ENCODE measurements around the gene SRA1.

SRA1 gene

DNA sequence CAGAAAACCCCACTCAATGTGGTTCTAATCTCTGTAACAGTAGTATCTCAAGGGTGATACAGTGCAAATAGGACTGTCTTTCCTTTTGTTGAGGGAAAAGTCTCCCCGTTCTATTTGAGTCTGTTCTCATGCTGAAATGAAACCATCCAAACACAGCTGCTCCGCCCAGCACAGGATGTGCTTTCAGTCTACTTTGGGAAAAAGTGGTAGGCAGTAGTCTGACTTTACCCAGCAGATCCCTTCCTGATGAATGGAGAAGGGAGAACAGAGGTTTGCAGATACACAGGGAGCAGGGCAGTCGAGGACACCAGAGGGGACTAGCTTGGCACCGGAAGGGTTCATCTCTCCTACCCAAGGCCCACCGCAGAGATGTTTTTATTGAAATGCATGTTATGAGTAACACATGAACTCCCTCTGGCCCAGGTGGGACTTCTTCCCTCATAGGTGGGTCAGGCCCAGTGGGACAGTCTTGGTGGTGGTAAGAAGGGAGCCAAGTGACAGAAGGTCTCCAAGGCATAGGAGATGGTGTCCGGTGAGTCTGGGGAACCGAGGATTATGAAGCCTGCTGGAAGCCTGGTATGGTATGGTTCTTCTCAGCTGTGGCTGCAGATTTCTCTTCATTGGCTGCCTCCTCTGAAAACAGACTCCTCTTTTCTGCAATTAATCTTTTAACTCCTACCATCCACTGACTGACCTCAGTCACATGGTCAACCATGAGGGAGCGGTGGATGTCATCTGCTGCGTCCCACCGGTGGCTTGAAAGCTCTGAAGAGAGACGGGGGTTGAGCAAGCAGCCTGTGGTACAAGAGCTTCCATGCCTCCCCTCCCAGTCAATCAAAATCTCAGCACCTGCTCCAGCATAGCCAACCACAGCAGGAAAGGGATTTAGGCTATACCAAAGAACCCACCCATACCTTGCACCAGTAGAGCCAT, 6.9 kb downstream of the SRA1 start:
- no peak for DNase-seq (ENCODE audit: low spot score)

DNA sequence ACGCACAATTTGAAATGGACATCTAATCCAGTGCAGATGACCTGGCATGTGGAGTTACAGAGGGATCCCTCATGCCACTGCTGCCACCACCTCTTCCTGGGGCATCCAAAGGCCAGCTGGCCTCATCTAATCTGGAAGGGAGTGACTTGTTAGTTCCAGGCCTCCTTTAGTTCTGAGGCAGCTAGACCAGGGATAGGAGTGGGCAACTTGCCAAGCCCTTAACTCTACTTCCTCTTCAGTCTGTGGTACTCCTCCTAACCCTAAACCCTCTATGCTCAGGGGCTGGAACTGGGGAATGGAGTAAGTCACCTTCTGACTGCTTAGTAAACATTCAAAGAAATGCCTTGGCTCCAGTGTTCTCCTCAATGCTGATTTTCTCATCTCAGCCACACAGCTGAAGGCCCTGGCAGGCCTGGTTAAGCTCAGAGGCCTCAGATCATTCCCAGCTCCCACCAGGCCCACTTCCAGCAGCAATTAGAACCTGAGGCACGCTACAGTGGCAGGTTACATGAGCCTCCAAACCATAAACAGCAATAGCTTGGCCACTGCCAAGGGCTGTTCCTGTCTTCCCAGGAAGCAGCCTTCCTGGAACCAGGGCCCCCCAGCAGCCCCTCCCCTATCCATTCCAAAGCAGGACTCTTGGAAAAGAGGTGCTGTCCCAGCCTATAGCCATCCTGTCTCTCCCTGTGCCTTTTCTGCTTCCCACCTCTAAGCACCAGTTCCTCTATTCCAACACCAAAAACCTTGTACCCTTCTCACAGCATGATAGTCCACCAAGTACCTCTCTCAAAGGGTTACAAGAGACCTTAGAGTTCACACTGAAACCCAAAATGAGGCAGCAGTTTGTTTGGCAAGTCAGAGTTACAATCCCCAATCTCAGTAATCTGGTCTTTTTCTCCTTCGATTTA, 7.8 kb downstream of the SRA1 start:
- DNase-seq (ENCODE audit: low spot score): peak; percentile 29

DNA sequence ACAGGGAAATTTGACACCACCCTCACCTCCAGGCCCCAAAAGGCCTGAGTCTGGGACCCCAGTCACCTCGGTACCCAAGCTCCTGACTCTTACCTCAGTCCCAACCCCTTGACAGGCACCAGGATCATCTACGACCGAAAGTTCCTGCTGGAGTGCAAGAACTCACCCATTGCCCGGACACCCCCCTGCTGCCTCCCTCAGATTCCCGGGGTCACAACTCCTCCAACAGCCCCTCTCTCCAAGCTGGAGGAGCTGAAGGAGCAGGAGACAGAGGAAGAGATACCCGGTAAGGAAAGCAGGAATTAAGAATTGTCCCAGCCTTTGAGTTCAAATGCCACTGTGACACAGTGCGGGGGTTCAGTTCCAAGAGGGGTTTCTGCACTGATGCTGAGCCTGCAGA, 8.5 kb downstream of the SRA1 start:
- DNase-seq (ENCODE audit: low spot score): no peak

DNA sequence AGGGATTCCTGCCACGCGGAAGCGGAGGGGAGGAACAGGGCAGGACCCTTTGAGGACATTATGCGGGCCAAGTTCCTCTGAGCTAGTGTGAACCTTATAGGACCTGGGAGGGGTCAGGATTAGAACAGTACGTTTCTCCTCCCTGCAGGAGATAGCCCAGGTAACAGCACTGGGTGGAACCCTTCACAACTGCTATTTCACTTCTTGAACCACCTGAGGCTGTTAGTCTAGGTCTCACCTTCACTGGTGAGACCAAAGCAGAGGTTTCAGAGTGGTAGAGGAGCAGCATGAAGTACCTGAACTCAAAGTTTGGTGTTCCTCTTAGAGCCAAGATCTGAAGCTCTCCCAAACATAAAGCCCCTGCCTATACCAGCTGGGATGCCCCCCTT, 9.0 kb downstream of the SRA1 start:
- DNase-seq (ENCODE audit: low spot score): no peak

DNA sequence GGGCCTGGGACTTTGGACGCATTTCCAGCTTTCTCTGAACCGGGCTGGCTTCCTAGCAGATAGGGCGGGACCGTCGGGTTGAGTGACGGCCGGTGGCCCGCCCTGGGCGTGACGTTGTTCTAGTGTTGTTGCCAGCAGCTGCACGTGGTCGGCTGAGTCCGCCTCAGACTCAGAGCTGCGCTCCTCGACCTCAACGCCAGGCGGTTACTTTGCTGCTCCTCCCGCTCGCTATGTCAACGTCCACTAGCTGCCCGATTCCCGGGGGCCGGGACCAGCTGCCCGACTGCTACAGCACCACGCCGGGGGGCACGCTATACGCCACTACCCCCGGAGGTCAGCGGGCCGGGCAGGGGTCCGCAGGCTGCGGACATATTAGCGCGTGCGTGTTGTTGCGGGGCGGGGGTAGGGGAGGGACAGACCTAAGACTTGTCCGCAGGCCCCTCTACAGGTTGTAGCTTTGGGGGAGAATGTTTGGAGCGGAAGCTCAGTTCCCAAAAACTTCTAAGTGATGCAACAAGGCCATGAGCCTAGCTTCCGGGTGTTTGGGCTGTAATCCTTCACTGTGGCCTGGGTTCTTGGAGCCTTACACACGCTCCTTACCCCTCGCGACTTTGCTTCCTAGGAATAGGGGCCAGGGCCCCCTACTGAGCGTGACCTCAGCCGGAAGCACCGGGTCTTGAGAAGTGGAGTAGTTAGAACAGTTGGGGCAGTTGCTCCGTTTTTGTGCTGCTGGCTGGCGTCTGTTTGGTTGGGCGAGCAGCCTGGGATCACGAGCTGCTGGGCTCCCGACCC, 9.6 kb downstream of the SRA1 start, which contains the start of gene EIF4EBP3:
TSS of gene EIF4EBP3 (plus strand) at position 155 of the 792 bp plus-strand sequence. CDS start at position 231, 76 bp downstream.
- no peak for DNase-seq (ENCODE audit: low spot score)

DNA sequence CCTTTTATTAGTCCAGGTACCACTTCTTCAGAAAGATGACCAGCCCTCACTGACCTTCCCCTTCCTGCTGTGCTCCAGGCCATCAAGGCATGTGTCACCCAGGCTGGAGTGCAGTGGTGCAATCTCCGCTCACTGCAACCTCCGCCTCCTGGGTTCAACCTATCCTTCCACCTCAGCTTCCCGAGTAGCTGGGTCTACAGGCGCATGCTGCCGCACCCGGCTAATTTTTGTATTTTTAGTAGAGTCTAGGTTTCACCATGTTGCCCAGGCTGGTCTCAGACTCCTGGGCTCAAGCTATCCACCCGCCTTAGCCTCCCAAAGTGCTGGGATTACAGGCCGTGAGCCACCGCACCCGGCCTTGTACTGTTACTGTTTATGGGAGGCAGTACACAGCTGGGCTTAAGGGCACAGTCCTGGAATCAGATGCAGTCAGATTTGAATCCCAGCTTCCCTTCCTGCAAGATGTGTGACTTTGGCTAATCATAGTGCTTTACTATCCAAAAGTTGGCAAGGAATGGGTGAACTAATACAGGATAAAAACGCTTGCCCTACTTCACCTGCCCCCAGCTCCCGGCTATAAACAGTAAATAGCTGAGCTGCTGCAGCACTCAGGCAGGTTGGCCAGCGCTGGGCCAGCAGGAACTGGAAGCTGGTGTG, 10.3 kb downstream of the SRA1 start:
- DNase-seq (ENCODE audit: low spot score): no peak

DNA sequence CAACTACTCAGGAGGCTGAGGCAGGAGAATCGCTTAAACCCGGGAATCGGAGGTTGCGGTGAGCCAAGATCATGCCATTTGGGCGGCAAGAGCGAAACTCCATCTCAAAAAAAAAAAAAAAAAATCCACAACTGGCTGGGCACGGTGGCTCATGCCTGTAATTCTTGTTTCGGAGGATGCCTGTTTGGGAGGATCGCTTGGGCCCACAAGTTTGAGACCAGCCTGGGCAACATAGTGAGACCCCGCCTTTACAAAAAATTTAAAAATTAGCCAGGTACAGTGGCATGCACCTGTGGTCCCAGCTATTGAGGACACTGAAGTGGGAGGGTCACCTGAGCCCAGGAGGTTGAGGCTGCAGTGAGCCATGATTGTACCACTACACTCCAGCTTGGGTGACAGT, 11.7 kb downstream of the SRA1 start:
- DNase-seq (ENCODE audit: low spot score): no peak

DNA sequence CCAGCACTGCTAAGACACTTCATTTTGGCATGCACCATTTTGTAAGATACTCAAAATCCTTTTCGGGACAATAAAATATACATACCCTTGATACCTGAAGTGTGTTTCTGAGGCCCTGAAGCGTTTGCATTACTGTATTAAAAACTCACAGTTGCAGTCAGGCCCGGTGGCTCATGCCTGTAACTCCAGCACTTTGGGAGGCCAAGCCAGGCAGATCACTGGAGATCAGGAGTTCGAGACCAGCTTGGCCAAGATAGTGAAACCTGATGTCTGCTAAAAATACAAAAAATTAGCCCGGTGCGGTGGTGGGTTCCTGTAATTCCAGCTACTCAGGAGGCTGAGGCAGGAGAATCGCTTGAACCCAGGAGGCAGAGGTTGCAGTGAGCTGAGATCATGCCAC, 12.3 kb downstream of the SRA1 start:
- no peak for DNase-seq (ENCODE audit: low spot score)

DNA sequence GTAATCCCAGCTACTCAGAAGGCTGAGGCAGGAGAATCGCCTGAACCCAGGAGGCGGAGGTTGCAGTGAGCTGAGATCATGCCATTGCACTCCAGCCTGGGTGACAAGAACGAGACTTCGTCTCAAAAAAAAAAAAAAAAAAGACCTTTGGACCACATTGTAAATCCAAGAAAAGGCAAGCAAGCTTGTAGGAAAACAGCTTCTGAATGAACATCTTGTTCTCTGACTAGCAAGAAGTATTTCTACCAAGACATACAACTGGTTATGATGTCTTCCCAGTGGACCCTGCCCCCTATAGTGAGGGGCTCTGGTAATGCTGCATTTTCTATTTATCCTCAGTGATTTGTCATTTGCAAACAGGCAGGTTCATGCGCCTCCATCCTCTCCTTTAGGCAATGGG, 14.3 kb downstream of the SRA1 start:
- no peak for DNase-seq (ENCODE audit: low spot score)

DNA sequence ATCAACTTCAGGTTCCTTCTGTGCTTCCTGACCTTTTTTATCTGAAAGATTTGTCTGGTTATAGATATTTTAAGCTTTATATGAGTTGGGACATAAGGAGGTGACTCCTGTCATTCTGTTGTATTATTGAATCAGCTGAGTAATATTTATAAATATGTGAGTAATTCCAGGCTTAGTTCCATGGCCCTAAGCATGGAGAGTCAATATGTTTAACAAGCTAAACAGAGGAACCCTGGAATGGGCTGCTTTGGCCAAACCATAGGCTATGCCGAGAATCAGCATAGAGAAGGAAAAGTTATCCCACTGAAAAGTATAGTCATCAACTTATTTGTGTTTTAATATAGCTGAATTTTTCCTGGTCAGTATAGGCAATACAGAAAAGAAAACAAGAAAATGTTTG, 17.0 kb downstream of the SRA1 start:
- no peak for DNase-seq (ENCODE audit: low spot score)

DNA sequence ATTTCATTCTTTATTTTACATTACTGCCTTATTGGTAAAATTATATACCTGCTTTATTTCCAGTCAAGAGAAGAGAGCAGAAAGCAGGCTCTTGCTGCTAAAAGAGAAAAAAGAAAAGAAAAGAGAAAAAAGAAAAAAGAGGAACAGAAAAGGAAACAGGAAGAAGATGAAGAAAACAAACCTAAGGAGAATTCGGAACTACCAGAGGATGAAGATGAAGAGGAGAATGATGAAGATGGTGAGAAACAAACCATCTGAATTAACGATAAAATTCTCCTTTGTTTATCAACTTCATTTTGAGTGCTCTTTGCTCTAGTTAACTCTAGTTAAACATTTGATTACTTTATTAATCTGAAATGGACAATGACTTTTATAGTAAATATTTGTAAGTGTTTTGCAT, 33.3 kb downstream of the SRA1 start:
- DNase-seq (ENCODE audit: low spot score): no peak

DNA sequence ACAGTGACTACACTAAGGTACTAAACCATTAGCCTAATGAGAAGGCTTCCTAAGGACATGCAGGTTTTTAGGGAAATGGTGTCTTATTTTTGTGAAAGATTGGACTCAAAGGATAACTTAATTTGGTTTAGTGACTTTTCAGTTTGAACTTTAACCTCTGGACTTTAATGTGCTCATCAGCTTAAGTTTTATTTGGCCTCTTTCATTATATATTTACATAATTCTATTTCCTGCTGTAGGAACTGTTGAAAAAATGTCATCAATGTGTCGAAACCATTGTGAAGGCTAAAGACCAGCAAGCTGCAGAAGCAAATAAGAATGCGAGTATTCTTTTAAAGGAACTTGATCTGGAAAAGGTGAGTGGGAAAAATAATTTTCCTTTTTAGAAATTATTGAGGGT, 44.1 kb downstream of the SRA1 start:
- DNase-seq (ENCODE audit: low spot score): no peak

DNA sequence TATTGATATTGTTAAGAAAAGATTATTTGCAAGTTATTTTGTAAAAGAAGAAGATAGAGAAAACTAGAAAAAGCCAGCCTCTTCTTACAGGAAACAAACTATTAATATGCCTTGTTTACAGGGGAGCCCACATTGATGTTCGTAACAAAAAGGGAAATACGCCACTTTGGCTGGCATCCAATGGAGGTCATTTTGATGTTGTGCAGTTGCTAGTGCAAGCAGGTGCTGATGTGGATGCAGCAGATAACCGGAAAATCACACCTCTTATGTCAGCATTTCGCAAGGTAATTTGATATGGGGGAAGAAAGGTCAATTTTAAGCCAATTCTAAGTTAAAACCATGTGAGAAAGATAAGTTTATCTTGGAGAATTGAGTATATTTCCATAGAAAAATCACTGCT, 47.4 kb downstream of the SRA1 start:
- no peak for DNase-seq (ENCODE audit: low spot score)

DNA sequence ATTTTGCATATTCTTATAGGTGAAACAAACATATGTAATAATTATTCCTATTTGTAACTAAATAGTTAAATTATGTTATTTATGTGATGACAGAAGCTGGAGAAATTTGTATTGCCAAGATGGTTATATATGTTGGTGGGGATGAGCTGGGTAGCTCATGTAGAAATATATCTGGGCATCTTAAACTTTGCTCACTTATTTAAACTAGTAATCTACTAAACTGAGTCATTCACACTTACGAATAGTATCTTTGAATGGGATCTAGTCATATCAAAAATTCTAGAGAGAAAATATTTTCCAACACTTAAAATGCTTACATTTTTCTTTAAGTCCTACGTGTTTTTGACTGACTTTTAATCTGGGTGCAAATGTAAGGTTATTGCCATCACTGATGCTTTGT, 54.4 kb downstream of the SRA1 start:
- DNase-seq (ENCODE audit: low spot score): no peak
